HL-60/S4 treated with retinoic acid at 250 ng/mL for 4 days and 3 days (cell line): ENCODE results near the gene CTBP2.

Experiments
- in situ Hi-C: fragments of 300-500 bp; cut with MboI; formaldehyde crosslinking; loops from 2 replicates; pipeline ENCODE4 v1.7.0; 2022; ENCODE audit warnings: low sequenced_read_pairs

CTBP2 gene

GRCh38 chr10:125159932-125160855 is at the start of gene CTBP2:
CTBP2 (minus strand) TSS chr10:125160563.
- in situ Hi-C loops: no loop called here

GRCh38 chr10:125209591-125210355 is 49.4 kb upstream of the CTBP2 start:
- in situ Hi-C loops: no loop called here

DNA sequence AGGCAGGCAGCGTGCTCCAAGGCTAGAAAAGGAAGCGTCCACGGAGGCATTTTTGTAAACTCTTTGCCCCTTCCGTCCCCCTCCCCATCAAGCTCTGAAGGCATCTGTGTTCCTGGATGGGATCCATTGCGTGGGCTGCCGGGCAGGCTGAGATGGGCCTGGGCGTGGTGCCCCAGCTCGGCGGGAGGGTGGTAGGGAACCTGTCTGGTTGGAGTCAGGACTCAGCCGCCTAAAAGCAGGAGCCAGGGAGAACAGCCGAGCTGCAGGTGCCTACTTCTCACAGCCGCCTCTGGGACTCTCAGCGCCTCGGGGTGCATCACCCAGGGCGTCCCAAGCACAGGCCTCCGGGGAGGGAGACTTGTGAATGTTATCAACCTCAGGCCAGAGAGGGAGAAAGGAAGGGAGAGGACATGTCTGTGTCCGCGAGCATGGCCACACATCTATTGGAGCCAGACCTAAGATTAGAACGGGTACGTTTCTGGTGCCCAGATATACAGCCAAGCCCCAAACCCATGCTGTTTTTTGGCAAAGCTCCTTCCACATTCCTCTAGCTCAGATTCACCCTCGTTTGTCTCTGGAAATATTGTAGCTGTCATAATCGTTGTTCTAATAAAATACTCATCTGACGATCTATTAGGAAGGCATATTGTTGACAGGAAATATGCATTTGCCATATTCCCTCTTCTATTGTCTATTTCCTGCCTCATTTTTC is 48.6 kb upstream of the CTBP2 start:
- in situ Hi-C loops: no loop called here

- in situ Hi-C loops: no loop called here
Measured at GRCh38 chr10:125206623-125207022, 46.3 kb upstream of the CTBP2 start.

GRCh38 chr10:125205431-125205830 is 45.1 kb upstream of the CTBP2 start:
- in situ Hi-C loops: no loop called here

DNA sequence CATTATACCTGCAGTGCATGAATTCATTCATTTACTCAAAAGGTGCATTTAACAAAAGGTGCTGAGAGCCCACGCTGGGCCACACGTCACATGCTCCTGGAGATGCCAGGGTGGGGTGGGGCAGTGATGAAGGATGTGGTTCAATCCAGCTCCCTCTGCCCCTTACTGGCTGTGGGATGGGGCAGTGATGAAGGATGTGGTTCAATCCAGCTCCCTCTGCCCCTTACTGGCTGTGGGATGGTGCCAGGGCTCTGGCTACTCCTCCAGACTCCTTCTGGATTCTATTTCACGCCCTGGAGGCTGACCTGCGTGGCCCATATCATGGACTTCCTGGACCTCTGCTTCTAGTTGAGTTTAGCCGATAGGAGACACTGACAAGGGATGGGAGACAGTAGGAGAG is 44.0 kb upstream of the CTBP2 start:
- in situ Hi-C loops: no loop called here

GRCh38 chr10:125203186-125203800 is 42.9 kb upstream of the CTBP2 start:
- in situ Hi-C loops: no loop called here

DNA sequence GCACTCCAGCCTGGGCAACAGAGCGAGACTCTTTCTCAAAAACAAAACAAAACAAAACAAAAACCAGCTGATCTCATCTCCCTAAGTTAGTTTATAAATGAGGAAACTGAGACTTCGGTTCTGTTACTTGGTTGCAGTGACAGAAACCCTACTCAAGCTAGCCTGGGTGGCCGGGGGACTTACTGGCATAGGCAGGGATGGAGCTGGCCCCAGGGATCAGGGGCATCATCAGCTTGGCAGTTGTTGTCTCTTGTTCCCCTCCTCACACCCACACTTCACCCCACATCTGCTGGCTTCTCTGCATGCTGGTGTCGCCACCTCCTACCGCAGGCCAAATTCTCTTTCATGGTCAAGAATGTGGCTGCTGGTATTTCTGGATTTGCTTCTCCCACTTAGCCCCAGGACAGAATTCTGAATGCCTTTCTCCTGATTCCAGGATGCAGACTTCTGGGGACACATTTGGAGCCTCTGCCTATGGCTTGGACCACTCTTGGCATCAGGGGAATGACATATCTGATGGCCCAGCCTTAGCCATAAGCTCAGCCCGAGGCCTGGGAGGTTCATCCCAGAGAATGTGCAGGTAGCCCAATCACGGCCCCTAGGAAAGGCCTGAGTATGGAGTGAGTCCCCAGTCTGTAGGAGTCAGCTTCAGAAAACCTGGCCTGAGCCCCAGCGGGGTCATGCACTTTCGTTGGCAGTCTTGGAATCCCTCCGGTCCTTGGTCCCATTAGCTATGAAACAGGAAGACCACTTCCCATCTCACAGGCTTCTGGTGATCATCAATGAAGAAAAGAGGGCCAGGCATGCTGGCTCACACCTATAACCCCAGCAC is 41.6 kb upstream of the CTBP2 start:
- in situ Hi-C loops: no loop called here

DNA sequence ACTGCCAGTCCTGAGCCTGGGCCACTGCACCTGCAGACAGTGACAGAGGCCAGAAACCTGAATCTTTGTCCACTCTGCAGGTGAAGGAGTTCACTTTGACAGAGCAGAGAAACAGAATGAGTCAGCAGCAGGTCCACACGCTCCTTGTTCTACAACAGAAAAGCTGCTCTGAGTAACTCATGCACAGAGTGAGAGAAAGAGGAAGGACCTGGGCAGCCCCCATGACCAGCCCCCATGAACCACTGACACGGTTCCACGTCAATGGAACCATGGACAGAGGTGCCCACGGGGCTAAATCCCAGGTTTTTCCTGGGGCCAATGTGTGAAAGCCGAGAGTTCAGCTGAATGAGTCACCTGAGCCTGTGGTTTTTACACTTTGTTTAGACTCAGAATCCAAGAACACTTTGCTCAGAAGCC is 40.8 kb upstream of the CTBP2 start:
- in situ Hi-C loops: no loop called here

DNA sequence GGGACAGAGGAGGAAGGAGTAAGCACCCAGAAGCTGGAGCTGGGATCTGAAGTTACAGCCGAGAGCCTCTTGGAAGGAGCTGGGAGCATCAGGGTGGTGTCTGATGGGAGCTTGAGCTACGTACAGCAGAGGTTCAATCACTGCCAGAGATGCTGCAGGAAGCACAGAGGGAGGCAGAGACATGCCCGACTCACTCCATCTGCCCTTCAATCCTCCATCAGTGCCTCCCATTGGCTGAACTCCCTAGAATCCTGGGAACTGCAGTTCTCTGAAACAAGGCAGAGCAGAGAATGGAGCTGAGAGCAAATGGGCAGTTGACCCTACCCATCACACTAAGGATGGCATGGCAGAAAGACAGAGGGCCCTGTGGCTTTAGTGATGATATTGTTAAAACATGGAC is 40.0 kb upstream of the CTBP2 start:
- in situ Hi-C loops: no loop called here

- in situ Hi-C loops: no loop called here
Measured at GRCh38 chr10:125199270-125199669, 38.9 kb upstream of the CTBP2 start.

DNA sequence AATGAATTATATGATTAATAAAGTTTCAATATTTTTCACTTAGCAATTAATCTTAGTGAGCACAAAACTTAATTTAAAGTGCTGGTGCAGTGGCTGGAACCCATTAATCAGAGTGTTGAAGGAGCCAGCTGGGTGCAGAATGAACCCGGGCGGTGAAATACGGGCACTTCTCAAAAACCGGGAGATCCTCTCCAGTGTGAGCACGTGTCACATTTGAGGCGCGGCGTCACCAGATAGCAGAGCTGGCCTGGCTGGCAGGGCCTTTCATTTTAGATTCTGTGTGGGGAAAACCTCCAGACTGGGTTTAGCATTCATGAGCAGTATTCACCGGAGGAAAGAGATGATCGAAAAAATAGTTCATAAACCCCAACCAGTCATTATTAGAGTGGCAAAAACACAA is 34.5 kb upstream of the CTBP2 start:
- in situ Hi-C loops: no loop called here

- in situ Hi-C loops: no loop called here
Measured at GRCh38 chr10:125193306-125193877, 33.0 kb upstream of the CTBP2 start.

GRCh38 chr10:125192620-125193019 is 32.3 kb upstream of the CTBP2 start:
- in situ Hi-C loops: no loop called here

GRCh38 chr10:125192005-125192404 is 31.6 kb upstream of the CTBP2 start:
- in situ Hi-C loops: no loop called here

DNA sequence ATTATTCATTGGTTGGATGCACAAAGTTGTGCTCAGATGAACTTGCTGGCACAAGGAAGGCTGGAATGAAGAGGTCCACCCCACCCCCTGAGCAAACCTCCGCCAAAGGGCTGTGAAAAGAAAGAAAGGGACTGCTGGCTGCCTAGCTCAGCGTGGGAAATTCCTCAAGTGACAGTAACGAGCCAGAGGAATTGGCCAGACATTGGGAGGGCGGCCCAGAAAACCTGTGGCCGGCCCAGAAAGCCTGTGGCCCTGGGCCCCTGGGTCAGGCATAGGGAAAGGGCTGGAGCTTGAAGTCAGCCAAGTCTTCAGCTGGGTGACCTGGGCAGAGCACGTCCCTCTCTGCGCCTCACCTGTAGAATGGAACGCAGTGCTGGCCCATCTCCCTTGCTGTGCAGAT is 30.6 kb upstream of the CTBP2 start:
- in situ Hi-C loops: no loop called here

GRCh38 chr10:125190414-125190813 is 30.1 kb upstream of the CTBP2 start:
- in situ Hi-C loops: no loop called here

DNA sequence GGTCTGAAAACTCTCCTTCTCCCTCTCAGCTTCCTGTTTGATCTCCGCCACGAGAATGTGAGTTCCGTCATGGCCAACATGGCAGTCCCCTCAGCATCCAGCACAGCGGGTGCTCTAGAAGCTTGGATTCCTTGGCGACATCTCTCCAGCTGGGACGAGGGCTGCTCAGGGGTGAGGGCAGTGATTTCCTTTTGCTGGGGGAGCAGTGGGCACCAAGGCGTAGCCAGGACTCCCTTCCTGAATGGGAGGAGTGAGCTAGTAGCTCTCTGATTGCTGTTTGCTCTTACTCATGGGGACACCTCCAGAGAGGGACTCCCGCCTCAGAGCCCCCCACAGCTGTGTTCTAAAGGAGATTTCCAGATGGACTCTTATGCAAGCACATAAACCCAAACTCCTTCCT is 28.8 kb upstream of the CTBP2 start:
- in situ Hi-C loops: no loop called here

GRCh38 chr10:125187238-125188194 is 27.2 kb upstream of the CTBP2 start:
- in situ Hi-C loops: no loop called here
